SK-N-SH (cell line): Measurements from ENCODE around the gene FABP2. TPM values are rescaled to one million over a fixed set of nuclear protein-coding genes. Genes with fewer than 3 reads are reported as not detected.

Experiments used
- CTCF ChIA-PET: fragments of 300-600, 350-600 bp; formaldehyde crosslinking; extraction: SDS; loops from one replicate; lab custom pipeline; 2021; lab: Yijun Ruan, JAX
- POLR2A ChIA-PET: fragments of 350-600 bp; sonication (Branson Sonifier 250); formaldehyde crosslinking; extraction: SDS; loops from one replicate; lab custom pipeline; 2020; ENCODE audit warnings: antibody characterized with exemption, inconsistent platforms; lab: Yijun Ruan, JAX
- DNase-seq: peaks from one replicate; pipeline ENCODE4 v3.0.0; 2012
- H2AFZ ChIP-seq: fragments of 200-600 bp; sonication (generic); 2 replicates; pipeline ENCODE4 v1.8.1; 2016; ENCODE audit warnings: antibody characterized with exemption, mild to moderate bottlenecking, low read depth
- H3F3A ChIP-seq: fragments of 200-600 bp; sonication (generic); replicated peaks from 2 replicates; pipeline ENCODE3; 2016; ENCODE audit warnings: antibody characterized with exemption, mild to moderate bottlenecking; ENCODE audit not compliant: insufficient read depth
- H3K27ac ChIP-seq, 2 experiments: fragments of 200-500 bp in 1 of 2; fragments of 200-600 bp in 1 of 2; sonication (Bioruptor generic) in 1 of 2; sonication (generic), shearing (Covaris generic) in 1 of 2; 2 replicates each; pipeline versions ENCODE4 v1.5.1 to v1.6.1; 2014 to 2016; ENCODE audit warnings: low read depth in 2 of 2, inconsistent platforms in 1 of 2, low read length in 1 of 2, mild to moderate bottlenecking in 1 of 2, mixed read lengths in 1 of 2
- H3K27me3 ChIP-seq: fragments of 200-600 bp; sonication (generic), shearing (Covaris generic); 2 replicates; pipeline ENCODE4 v1.6.1; 2016; ENCODE audit warnings: mixed run types; ENCODE audit not compliant: insufficient read depth
- H3K36me3 ChIP-seq, 2 experiments: fragments of 200-500 bp in 1 of 2; fragments of 200-600 bp in 1 of 2; sonication (Bioruptor generic) in 1 of 2; sonication (generic) in 1 of 2; replicated peaks in 1 of 2; 2 replicates each; pipeline versions ENCODE3 to v1.5.1; 2014 to 2016; ENCODE audit warnings: low read length in 1 of 2, mild to moderate bottlenecking in 1 of 2; ENCODE audit not compliant: insufficient read depth in 2 of 2, control insufficient read depth in 1 of 2
- H3K4me1 ChIP-seq, 2 experiments: fragments of 200-500 bp in 1 of 2; fragments of 200-600 bp in 1 of 2; sonication (Bioruptor generic) in 1 of 2; sonication (generic), shearing (Covaris generic) in 1 of 2; 2 replicates each; pipeline versions ENCODE4 v1.5.1 to v1.6.1; 2014 to 2016; ENCODE audit warnings: low read depth in 1 of 2, low read length in 1 of 2, mixed run types in 1 of 2; ENCODE audit not compliant: insufficient read depth in 2 of 2, control insufficient read depth in 1 of 2
- H3K4me2 ChIP-seq: fragments of 200-600 bp; sonication (generic), shearing (Covaris generic); 2 replicates; pipeline ENCODE4 v1.6.1; 2017; ENCODE audit warnings: mixed run types
- H3K4me3 ChIP-seq, 2 experiments: fragments of 200-500 bp in 1 of 2; fragments of 200-600 bp in 1 of 2; sonication (Bioruptor generic) in 1 of 2; sonication (generic), shearing (Covaris generic) in 1 of 2; 2 replicates each; pipeline versions ENCODE4 v1.5.1 to v1.8.1; 2014 to 2016; ENCODE audit warnings: low read depth in 2 of 2, inconsistent platforms in 1 of 2, low read length in 1 of 2, mild to moderate bottlenecking in 1 of 2, mixed read lengths in 1 of 2, moderate library complexity in 1 of 2
- H3K79me2 ChIP-seq: fragments of 200-600 bp; sonication (generic); 2 replicates; pipeline ENCODE4 v1.8.1; 2017; ENCODE audit warnings: mild to moderate bottlenecking; ENCODE audit not compliant: insufficient read depth
- H3K9ac ChIP-seq: fragments of 200-600 bp; sonication (generic); 2 replicates; pipeline ENCODE4 v1.6.1; 2017; ENCODE audit warnings: mixed run types
- H3K9me2 ChIP-seq: fragments of 200-600 bp; sonication (generic); 2 replicates; pipeline ENCODE4 v1.6.1; 2017; ENCODE audit warnings: mixed run types
- H3K9me3 ChIP-seq: fragments of 200-600 bp; sonication (generic); 2 replicates; pipeline ENCODE4 v1.6.1; 2017; ENCODE audit warnings: mixed run types, mild to moderate bottlenecking, moderate library complexity
- H4K20me1 ChIP-seq: fragments of 200-600 bp; sonication (generic); 2 replicates; pipeline ENCODE4 v1.6.1; 2017; ENCODE audit warnings: mild to moderate bottlenecking, mixed run types; ENCODE audit not compliant: insufficient read depth
- EP300 ChIP-seq, 2 experiments: IDR thresholded peaks; 2 replicates each; pipeline versions ENCODE4 v1.4.0 to v1.6.1; 2012; ENCODE audit warnings: borderline replicate concordance in 1 of 2, low read depth in 1 of 2, low read length in 1 of 2
- FOXJ3 ChIP-seq: sonication (generic); formaldehyde crosslinking; IDR thresholded peaks from 2 replicates; pipeline ENCODE4 v1.5.1; 2020; ENCODE audit warnings: mild to moderate bottlenecking, missing genetic modification reagents
- GABPA ChIP-seq: IDR thresholded peaks from 2 replicates; pipeline ENCODE4 v1.4.0; 2012; ENCODE audit warnings: low read depth, mild to moderate bottlenecking
- IRF3 ChIP-seq: fragments of 150-350 bp; IDR thresholded peaks from 2 replicates; pipeline ENCODE4 v1.6.1; 2016; ENCODE audit warnings: mild to moderate bottlenecking, low read depth, low read length
- MAX ChIP-seq: IDR thresholded peaks from 2 replicates; pipeline ENCODE4 v1.4.0; 2012; ENCODE audit warnings: low read depth
- MXI1 ChIP-seq: IDR thresholded peaks from 2 replicates; pipeline ENCODE4 v1.6.1; 2012; ENCODE audit warnings: mild to moderate bottlenecking, low read depth, low read length, improper control_type of control experiment
- NFIC ChIP-seq: IDR thresholded peaks from 2 replicates; pipeline ENCODE4 v1.4.0; 2012; ENCODE audit warnings: borderline replicate concordance
- NRF1 ChIP-seq: IDR thresholded peaks from 2 replicates; pipeline ENCODE4 v1.6.1; 2012; ENCODE audit warnings: low read depth, mild to moderate bottlenecking, low read length
- PBX3 ChIP-seq: IDR thresholded peaks from 2 replicates; pipeline ENCODE4; 2012
- TAF1 ChIP-seq: IDR thresholded peaks from 2 replicates; pipeline ENCODE4 v1.6.1; 2012; ENCODE audit warnings: low read depth, mild to moderate bottlenecking, low read length, moderate library complexity, borderline replicate concordance
- YY1 ChIP-seq: IDR thresholded peaks from 2 replicates; pipeline ENCODE4 v1.4.0; 2012; ENCODE audit warnings: low read depth, mild to moderate bottlenecking
- ZBTB33 ChIP-seq: IDR thresholded peaks from 2 replicates; pipeline ENCODE4 v1.4.0; 2012; ENCODE audit warnings: low read depth, borderline replicate concordance
- WGBS: methylation state at CpG from one replicate; pipeline ENCODE4 v1.1.6; 2017; ENCODE audit warnings: low lambda C conversion rate; 5-methylcytosine and 5-hydroxymethylcytosine counted together
- polyA plus RNA-seq, 3 experiments: library from polyadenylated mRNA; depleted of rRNA; stranded (reverse); fragments of >200 nt; gene quantifications; 2 replicates each; pipeline ENCODE4 v1.2.3, GENCODE V29; 2012

Gene FABP2
- polyA plus RNA-seq, 1 of the 3 experiments (the other 2 are of a cell fraction), result not detected

- no peak for TF ChIP-seq IRF3
- no peak for TF ChIP-seq FOXJ3
- peak; percentile 73; the same call in 1 of the 2 replicates for TF ChIP-seq MXI1
- TF ChIP-seq NFIC, result no peak
- no peak for TF ChIP-seq PBX3
- peak; percentile 86 for TF ChIP-seq GABPA
- TF ChIP-seq NRF1, result peak; percentile 92
- TF ChIP-seq TAF1, result peak; percentile 80
- no peak for TF ChIP-seq YY1
- no peak for TF ChIP-seq EP300 (IDR thresholded peaks at IDR 0.05; ENCODE audit: borderline replicate concordance in 1 of 2, low read depth in 1 of 2, low read length in 1 of 2)
Measured at GRCh38 chr4:119300101-119300978, 21.6 kb downstream of the FABP2 start (continued).

GRCh38 chr4:119299741-119300100 is 22.2 kb downstream of the FABP2 start:
- Histone ChIP-seq H3K4me3 (peak overlapping the region; percentile 82 to 87), H2AFZ (peak overlapping the region; percentile 98), H3K79me2 (peaks cover 38% of the 10 kb centered on the region), H3K27ac (peak overlapping the region; percentile 91 to 95), H3K9me3 (no peaks in the 10 kb centered on the region), H3K4me1 (peaks cover 0 to 7% of the 10 kb centered on the region in 2 experiments; a peak in 2 of 4 replicates), H4K20me1 (no peaks in the 10 kb centered on the region), H3F3A (peaks cover 14% of the 10 kb centered on the region), H3K27me3 (no peaks in the 10 kb centered on the region), H3K9me2 (no peaks in the 10 kb centered on the region), H3K4me2 (peak overlapping the region; percentile 75), H3K9ac (peak overlapping the region; percentile 83), H3K36me3 (peaks cover 33 to 37% of the 10 kb centered on the region in 2 experiments)
- no peak for DNase-seq
- ChIA-PET CTCF (interaction anchor here (0.9 to 2.5 kb wide), 7 partner anchors 13 to 326 kb away, joined by 3 to 16 read pairs (median 4); no protein-coding TSS in a partner anchor), POLR2A (interaction anchor here (0.6 to 1.2 kb wide), 2 partner anchors 10 to 55 kb away, joined by 3 to 4 read pairs; no protein-coding TSS in a partner anchor)
- 0% methylated on average over 9 of the region's 9 CpGs for WGBS
- TF ChIP-seq NRF1 (no peak), MAX (no peak), ZBTB33 (no peak)
